Smooth muscle cell (in vitro differentiated cells): ENCODE data around the gene AKIP1. TPM values are rescaled to one million over a fixed set of nuclear protein-coding genes. Genes with fewer than 3 reads are reported as not detected.
A peak's percentile ranks its signal among the peaks of the same experiment; 100 is the strongest.

ENCODE experiments used
- DNase-seq: peaks from one replicate; lab custom pipeline; 2025; ENCODE audit not compliant: unreplicated experiment; lab: John Stamatoyannopoulos, UW
- H2AFZ ChIP-seq: fragments of 200-600 bp; sonication (generic); 2 replicates; pipeline ENCODE4 v1.6.0; 2016; ENCODE audit warnings: antibody characterized with exemption, low read depth, mild to moderate bottlenecking
- H3F3A ChIP-seq: fragments of 200-600 bp; sonication (generic); 2 replicates; pipeline ENCODE4 v1.6.0; 2017; ENCODE audit warnings: antibody characterized with exemption, low read depth
- H3K27ac ChIP-seq: fragments of 200-600 bp; sonication (generic); 2 replicates; pipeline ENCODE4 v1.5.1; 2016; ENCODE audit warnings: low read depth, mild to moderate bottlenecking
- H3K27me3 ChIP-seq: fragments of 200-600 bp; sonication (generic); 2 replicates; pipeline ENCODE4 v1.6.1; 2016; ENCODE audit warnings: low read depth, mild to moderate bottlenecking
- H3K36me3 ChIP-seq: fragments of 200-600 bp; sonication (generic); 2 replicates; pipeline ENCODE4 v1.5.1; 2016; ENCODE audit warnings: low read depth
- H3K4me1 ChIP-seq: fragments of 200-600 bp; sonication (generic); 2 replicates; pipeline ENCODE4 v1.5.1; 2016; ENCODE audit warnings: low read depth
- H3K4me2 ChIP-seq: fragments of 200-600 bp; sonication (generic); 2 replicates; pipeline ENCODE4 v1.6.0; 2016; ENCODE audit warnings: mild to moderate bottlenecking
- H3K4me3 ChIP-seq: fragments of 200-600 bp; sonication (generic); 2 replicates; pipeline ENCODE4 v1.5.1; 2016; ENCODE audit warnings: mild to moderate bottlenecking
- H3K79me2 ChIP-seq: fragments of 200-600 bp; sonication (generic); 2 replicates; pipeline ENCODE4 v1.6.0; 2016; ENCODE audit warnings: low read depth, mild to moderate bottlenecking
- H3K9ac ChIP-seq: fragments of 200-600 bp; sonication (generic); 2 replicates; pipeline ENCODE4 v1.6.0; 2016; ENCODE audit warnings: low read depth
- H3K9me3 ChIP-seq: fragments of 200-600 bp; sonication (generic); replicated peaks from 2 replicates; pipeline ENCODE4 v1.5.1; 2016; ENCODE audit warnings: low read depth
- H4K20me1 ChIP-seq: fragments of 200-600 bp; sonication (generic); 2 replicates; pipeline ENCODE4 v1.6.0; 2016; ENCODE audit warnings: low read depth
- CTCF ChIP-seq: fragments of 200-600 bp; sonication (generic); IDR thresholded peaks from 2 replicates; pipeline ENCODE4 v1.5.1; 2017; ENCODE audit warnings: borderline replicate concordance, mild to moderate bottlenecking, antibody characterized with exemption; ENCODE audit not compliant: insufficient read depth, poor library complexity, severe bottlenecking
- WGBS: methylation state at CpG from one replicate; pipeline ENCODE4 v1.1.7; 2016; ENCODE audit warnings: low lambda C conversion rate; 5-methylcytosine and 5-hydroxymethylcytosine counted together
- polyA plus RNA-seq: library from polyadenylated mRNA; unstranded; fragments of >200 nt; fragmentation: Nextera tagmentation; extraction: Ambion mirVana; gene quantifications from 2 replicates; pipeline ENCODE4 v1.2.1, GENCODE V29; 2016
- total RNA-seq: library from RNA; depleted of rRNA; stranded (reverse); fragments of >200 nt; gene quantifications from 2 replicates; pipeline ENCODE4 v1.2.3, GENCODE V29; 2014

AKIP1 gene
- total and polyA plus RNA-seq, 2 experiments from 2014 or later, result 28.1 to 59.5 TPM

GRCh38 chr11:8913961-8914660, 3.1 kb downstream of the AKIP1 start:
- Histone ChIP-seq H3K9me3 (no peaks in the 10 kb centered on the region), H3K27ac (peak overlapping the region; percentile 45), H3K9ac (no peak overlapping the region), H3K4me1 (peaks cover 33% of the 10 kb centered on the region), H3K4me2 (peak overlapping the region; percentile 79), H3K4me3 (peak overlapping the region; percentile 17), H3K79me2 (peaks cover 24% of the 10 kb centered on the region), H2AFZ (no peak overlapping the region), H4K20me1 (peaks cover 8% of the 10 kb centered on the region), H3K36me3 (no peaks in the 10 kb centered on the region), H3F3A (peaks cover 11% of the 10 kb centered on the region), H3K27me3 (no peaks in the 10 kb centered on the region)
- WGBS, result 38% methylated on average over 9 of the region's 9 CpGs
- no peak for DNase-seq
- peak; percentile 54 for TF ChIP-seq CTCF

- peak overlapping the region; percentile 79 for H3K4me2 ChIP-seq
- no peak overlapping the region for H3K4me3 ChIP-seq
- H3K79me2 ChIP-seq, result peaks cover 24% of the 10 kb centered on the region
- no peak overlapping the region for H3K27ac ChIP-seq
- H2AFZ ChIP-seq, result no peak overlapping the region
- H3K9ac ChIP-seq, result no peak overlapping the region
- no peaks in the 10 kb centered on the region for H3K36me3 ChIP-seq
- no peaks in the 10 kb centered on the region for H3K9me3 ChIP-seq
- no peak for DNase-seq
- peaks cover 33% of the 10 kb centered on the region for H3K4me1 ChIP-seq
- peaks cover 8% of the 10 kb centered on the region for H4K20me1 ChIP-seq
- WGBS, result 96% methylated on average over 4 of the region's 4 CpGs
- peaks cover 11% of the 10 kb centered on the region for H3F3A ChIP-seq
- H3K27me3 ChIP-seq, result no peaks in the 10 kb centered on the region
- TF ChIP-seq CTCF, result no peak
Measured at GRCh38 chr11:8914661-8915018, 3.7 kb downstream of the AKIP1 start.

GRCh38 chr11:8917157-8917825, 6.3 kb downstream of the AKIP1 start:
- Histone ChIP-seq H3K9ac (no peak overlapping the region), H3F3A (peaks cover 10% of the 10 kb centered on the region), H3K4me1 (peaks cover 25% of the 10 kb centered on the region), H3K4me2 (peak overlapping the region; percentile 43), H4K20me1 (peaks cover 8% of the 10 kb centered on the region), H3K27ac (peak overlapping the region; percentile 67), H3K79me2 (peaks cover 19% of the 10 kb centered on the region), H3K4me3 (no peak overlapping the region), H3K36me3 (peaks cover 3% of the 10 kb centered on the region), H2AFZ (no peak overlapping the region), H3K9me3 (no peaks in the 10 kb centered on the region), H3K27me3 (no peaks in the 10 kb centered on the region)
- no peak for TF ChIP-seq CTCF
- WGBS, result 31% methylated on average over 5 of the region's 5 CpGs
- DNase-seq, result no peak
